ENCODE data around the gene OSCP1.

OSCP1 gene

GRCh38 chr1:36446271-36446670, 4.0 kb downstream of the OSCP1 start:
- H2AFZ ChIP-seq (ENCODE audit: low read length, unreplicated experiment): no peak overlapping the region
- no peaks in the 10 kb centered on the region for H3K27me3 ChIP-seq (ENCODE audit: insufficient read depth, low read length)
- no peak overlapping the region for H3K4me3 ChIP-seq (ENCODE audit: low read depth, low read length)
- H3K79me2 ChIP-seq (ENCODE audit: control insufficient read depth, insufficient read depth, low read length, unreplicated experiment): no peaks in the 10 kb centered on the region
- H3K27ac ChIP-seq (ENCODE audit: low read depth, low read length): no peak overlapping the region
- no peaks in the 10 kb centered on the region for H3K36me3 ChIP-seq (ENCODE audit: insufficient read depth, low read length)
- H3K4me1 ChIP-seq (ENCODE audit: control insufficient read depth, insufficient read depth, low read length, unreplicated experiment): peaks cover 3% of the 10 kb centered on the region

- Histone ChIP-seq H3K4me3 (ENCODE audit: low read depth, low read length) (no peak overlapping the region), H3K36me3 (ENCODE audit: insufficient read depth, low read length) (no peaks in the 10 kb centered on the region), H3K27me3 (ENCODE audit: insufficient read depth, low read length) (no peaks in the 10 kb centered on the region), H3K27ac (ENCODE audit: low read depth, low read length) (no peak overlapping the region), H3K79me2 (ENCODE audit: control insufficient read depth, insufficient read depth, low read length, unreplicated experiment) (no peaks in the 10 kb centered on the region), H2AFZ (ENCODE audit: low read length, unreplicated experiment) (no peak overlapping the region), H3K4me1 (ENCODE audit: control insufficient read depth, insufficient read depth, low read length, unreplicated experiment) (no peaks in the 10 kb centered on the region)
Observed at GRCh38 chr1:36443297-36443696, 7.0 kb downstream of the OSCP1 start.

GRCh38 chr1:36442337-36442736, 7.9 kb downstream of the OSCP1 start:
- Histone ChIP-seq H3K79me2 (ENCODE audit: control insufficient read depth, insufficient read depth, low read length, unreplicated experiment) (no peaks in the 10 kb centered on the region), H3K4me1 (ENCODE audit: control insufficient read depth, insufficient read depth, low read length, unreplicated experiment) (no peaks in the 10 kb centered on the region), H3K27ac (ENCODE audit: low read depth, low read length) (no peak overlapping the region), H3K36me3 (ENCODE audit: insufficient read depth, low read length) (no peaks in the 10 kb centered on the region), H3K4me3 (ENCODE audit: low read depth, low read length) (no peak overlapping the region), H3K27me3 (ENCODE audit: insufficient read depth, low read length) (no peaks in the 10 kb centered on the region), H2AFZ (ENCODE audit: low read length, unreplicated experiment) (no peak overlapping the region)

- no peaks in the 10 kb centered on the region for H3K27me3 ChIP-seq (ENCODE audit: insufficient read depth, low read length)
- H2AFZ ChIP-seq (ENCODE audit: low read length, unreplicated experiment): no peak overlapping the region
- peaks cover 3% of the 10 kb centered on the region for H3K4me1 ChIP-seq (ENCODE audit: control insufficient read depth, insufficient read depth, low read length, unreplicated experiment)
- no peaks in the 10 kb centered on the region for H3K36me3 ChIP-seq (ENCODE audit: insufficient read depth, low read length)
- no peaks in the 10 kb centered on the region for H3K79me2 ChIP-seq (ENCODE audit: control insufficient read depth, insufficient read depth, low read length, unreplicated experiment)
- H3K27ac ChIP-seq (ENCODE audit: low read depth, low read length): no peak overlapping the region
- no peak overlapping the region for H3K4me3 ChIP-seq (ENCODE audit: low read depth, low read length)
Observed at GRCh38 chr1:36440646-36441045, 9.6 kb downstream of the OSCP1 start.

- Histone ChIP-seq H3K4me1 (ENCODE audit: control insufficient read depth, insufficient read depth, low read length, unreplicated experiment) (peaks cover 3% of the 10 kb centered on the region), H3K27ac (ENCODE audit: low read depth, low read length) (no peak overlapping the region), H3K4me3 (ENCODE audit: low read depth, low read length) (no peak overlapping the region), H3K27me3 (ENCODE audit: insufficient read depth, low read length) (no peaks in the 10 kb centered on the region), H3K79me2 (ENCODE audit: control insufficient read depth, insufficient read depth, low read length, unreplicated experiment) (no peaks in the 10 kb centered on the region), H2AFZ (ENCODE audit: low read length, unreplicated experiment) (no peak overlapping the region), H3K36me3 (ENCODE audit: insufficient read depth, low read length) (no peaks in the 10 kb centered on the region)
Observed at GRCh38 chr1:36440044-36440443, 10.2 kb downstream of the OSCP1 start.

GRCh38 chr1:36438715-36439114, 11.5 kb downstream of the OSCP1 start:
- Histone ChIP-seq H2AFZ (ENCODE audit: low read length, unreplicated experiment) (no peak overlapping the region), H3K4me3 (ENCODE audit: low read depth, low read length) (no peak overlapping the region), H3K27me3 (ENCODE audit: insufficient read depth, low read length) (no peaks in the 10 kb centered on the region), H3K36me3 (ENCODE audit: insufficient read depth, low read length) (no peaks in the 10 kb centered on the region), H3K79me2 (ENCODE audit: control insufficient read depth, insufficient read depth, low read length, unreplicated experiment) (no peaks in the 10 kb centered on the region), H3K27ac (ENCODE audit: low read depth, low read length) (no peak overlapping the region), H3K4me1 (ENCODE audit: control insufficient read depth, insufficient read depth, low read length, unreplicated experiment) (peaks cover 3% of the 10 kb centered on the region)

GRCh38 chr1:36436821-36437220, 13.4 kb downstream of the OSCP1 start:
- no peaks in the 10 kb centered on the region for H3K36me3 ChIP-seq (ENCODE audit: insufficient read depth, low read length)
- H3K4me3 ChIP-seq (ENCODE audit: low read depth, low read length): no peak overlapping the region
- H2AFZ ChIP-seq (ENCODE audit: low read length, unreplicated experiment): no peak overlapping the region
- no peaks in the 10 kb centered on the region for H3K79me2 ChIP-seq (ENCODE audit: control insufficient read depth, insufficient read depth, low read length, unreplicated experiment)
- no peaks in the 10 kb centered on the region for H3K27me3 ChIP-seq (ENCODE audit: insufficient read depth, low read length)
- no peak overlapping the region for H3K27ac ChIP-seq (ENCODE audit: low read depth, low read length)
- peaks cover 3% of the 10 kb centered on the region for H3K4me1 ChIP-seq (ENCODE audit: control insufficient read depth, insufficient read depth, low read length, unreplicated experiment)

- Histone ChIP-seq H2AFZ (ENCODE audit: low read length, unreplicated experiment) (no peak overlapping the region), H3K36me3 (ENCODE audit: insufficient read depth, low read length) (no peaks in the 10 kb centered on the region), H3K79me2 (ENCODE audit: control insufficient read depth, insufficient read depth, low read length, unreplicated experiment) (no peaks in the 10 kb centered on the region), H3K4me1 (ENCODE audit: control insufficient read depth, insufficient read depth, low read length, unreplicated experiment) (peaks cover 3% of the 10 kb centered on the region), H3K27ac (ENCODE audit: low read depth, low read length) (no peak overlapping the region), H3K27me3 (ENCODE audit: insufficient read depth, low read length) (no peaks in the 10 kb centered on the region), H3K4me3 (ENCODE audit: low read depth, low read length) (no peak overlapping the region)
Observed at GRCh38 chr1:36433102-36433501, 17.1 kb downstream of the OSCP1 start.

- no peak overlapping the region for H3K4me3 ChIP-seq (ENCODE audit: low read depth, low read length)
- no peaks in the 10 kb centered on the region for H3K36me3 ChIP-seq (ENCODE audit: insufficient read depth, low read length)
- no peak overlapping the region for H2AFZ ChIP-seq (ENCODE audit: low read length, unreplicated experiment)
- no peaks in the 10 kb centered on the region for H3K27me3 ChIP-seq (ENCODE audit: insufficient read depth, low read length)
- no peak overlapping the region for H3K27ac ChIP-seq (ENCODE audit: low read depth, low read length)
- no peaks in the 10 kb centered on the region for H3K79me2 ChIP-seq (ENCODE audit: control insufficient read depth, insufficient read depth, low read length, unreplicated experiment)
- peaks cover 3% of the 10 kb centered on the region for H3K4me1 ChIP-seq (ENCODE audit: control insufficient read depth, insufficient read depth, low read length, unreplicated experiment)
Observed at GRCh38 chr1:36432616-36433015, 17.6 kb downstream of the OSCP1 start.

GRCh38 chr1:36425791-36426190, 24.5 kb downstream of the OSCP1 start:
- Histone ChIP-seq H3K79me2 (ENCODE audit: control insufficient read depth, insufficient read depth, low read length, unreplicated experiment) (no peaks in the 10 kb centered on the region), H3K27me3 (ENCODE audit: insufficient read depth, low read length) (no peaks in the 10 kb centered on the region), H3K36me3 (ENCODE audit: insufficient read depth, low read length) (no peaks in the 10 kb centered on the region), H3K27ac (ENCODE audit: low read depth, low read length) (no peak overlapping the region), H2AFZ (ENCODE audit: low read length, unreplicated experiment) (no peak overlapping the region), H3K4me3 (ENCODE audit: low read depth, low read length) (no peak overlapping the region), H3K4me1 (ENCODE audit: control insufficient read depth, insufficient read depth, low read length, unreplicated experiment) (no peaks in the 10 kb centered on the region)

GRCh38 chr1:36421649-36422048, 28.6 kb downstream of the OSCP1 start:
- H3K27ac ChIP-seq (ENCODE audit: low read depth, low read length): no peak overlapping the region
- no peak overlapping the region for H2AFZ ChIP-seq (ENCODE audit: low read length, unreplicated experiment)
- no peak overlapping the region for H3K4me3 ChIP-seq (ENCODE audit: low read depth, low read length)

More at GRCh38 chr1:36421649-36422048, 28.6 kb downstream of the OSCP1 start:
- Histone ChIP-seq H3K27me3 (ENCODE audit: insufficient read depth, low read length) (no peaks in the 10 kb centered on the region), H3K4me1 (ENCODE audit: control insufficient read depth, insufficient read depth, low read length, unreplicated experiment) (peaks cover 6% of the 10 kb centered on the region), H3K36me3 (ENCODE audit: insufficient read depth, low read length) (no peaks in the 10 kb centered on the region), H3K79me2 (ENCODE audit: control insufficient read depth, insufficient read depth, low read length, unreplicated experiment) (no peaks in the 10 kb centered on the region)

All from ACC112 (cell line).